OCI-LY1 (cell line): ENCODE measurements around the gene USP15.
"Not testable (repeated sequence)": the region's sequence is repeated elsewhere in the genome, so short reads cannot be mapped to it uniquely, and the experiment has no call there.

Source experiments
- H2AFZ ChIP-seq: fragments of 200-600 bp; sonication (generic), shearing (Covaris generic); 2 replicates; pipeline ENCODE4 v1.6.0; 2014; ENCODE audit warnings: antibody characterized with exemption, mild to moderate bottlenecking, low read length
- H3F3A ChIP-seq: fragments of 200-600 bp; sonication (generic), shearing (Covaris generic); 2 replicates; pipeline ENCODE4 v1.6.0; 2014; ENCODE audit warnings: mild to moderate bottlenecking, antibody characterized with exemption, low read length, moderate library complexity; ENCODE audit not compliant: insufficient read depth
- H3K27ac ChIP-seq: fragments of 200-600 bp; sonication (generic); 2 replicates; pipeline ENCODE4 v1.5.1; 2014; ENCODE audit warnings: low read length, mixed run types, mild to moderate bottlenecking, low read depth; ENCODE audit not compliant: poor library complexity, severe bottlenecking
- H3K27me3 ChIP-seq: fragments of 200-600 bp; sonication (generic); 2 replicates; pipeline ENCODE4 v1.6.0; 2014; ENCODE audit warnings: antibody characterized with exemption, mild to moderate bottlenecking, low read length, moderate library complexity; ENCODE audit not compliant: insufficient read depth
- H3K36me3 ChIP-seq: fragments of 200-600 bp; sonication (generic); 2 replicates; pipeline ENCODE4 v1.6.1; 2014; ENCODE audit warnings: mild to moderate bottlenecking, antibody characterized with exemption, low read length, moderate library complexity, mixed read lengths; ENCODE audit not compliant: insufficient read depth
- H3K4me1 ChIP-seq: fragments of 200-600 bp; sonication (generic); 2 replicates; pipeline ENCODE4 v1.5.1; 2014; ENCODE audit warnings: mild to moderate bottlenecking, low read length, moderate library complexity; ENCODE audit not compliant: insufficient read depth, severe bottlenecking
- H3K4me2 ChIP-seq: fragments of 200-600 bp; sonication (generic), shearing (Covaris generic); 2 replicates; pipeline ENCODE4 v1.6.1; 2014; ENCODE audit warnings: low read length
- H3K4me3 ChIP-seq: fragments of 200-600 bp; sonication (generic); 2 replicates; pipeline ENCODE4 v1.5.1; 2014; ENCODE audit warnings: low read length, low read depth, mild to moderate bottlenecking, mixed read lengths; ENCODE audit not compliant: poor library complexity, severe bottlenecking
- H3K79me2 ChIP-seq: fragments of 200-600 bp; shearing (Covaris generic); 2 replicates; pipeline ENCODE4 v1.6.1; 2016; ENCODE audit warnings: mixed run types, low read length, mixed read lengths; ENCODE audit not compliant: insufficient read depth
- H3K9ac ChIP-seq: fragments of 200-600 bp; sonication (generic), shearing (Covaris generic); 2 replicates; pipeline ENCODE4 v1.6.1; 2014; ENCODE audit warnings: mild to moderate bottlenecking, low read length, mixed read lengths
- H3K9me2 ChIP-seq: fragments of 200-600 bp; sonication (generic), shearing (Covaris generic); 2 replicates; pipeline ENCODE4 v1.6.1; 2014; ENCODE audit warnings: low read depth, mild to moderate bottlenecking, low read length, mixed read lengths
- H3K9me3 ChIP-seq: fragments of 200-600 bp; shearing (Covaris generic); 2 replicates; pipeline ENCODE4 v1.6.1; 2014; ENCODE audit warnings: low read length, mixed read lengths
- H4K20me1 ChIP-seq: fragments of 200-600 bp; sonication (generic), shearing (Covaris generic); 2 replicates; pipeline ENCODE4 v1.6.0; 2016; ENCODE audit warnings: mild to moderate bottlenecking, low read length; ENCODE audit not compliant: insufficient read depth
- CTCF ChIP-seq: fragments of 200-600 bp; sonication (generic), shearing (Covaris generic); IDR thresholded peaks from 2 replicates; pipeline ENCODE4 v1.5.1; 2017; ENCODE audit warnings: mild to moderate bottlenecking, antibody characterized with exemption, low read length, moderate library complexity, mixed read lengths
- EZH2 ChIP-seq: fragments of 200-600 bp; sonication (generic), shearing (Covaris generic); IDR thresholded peaks from 2 replicates; pipeline ENCODE4 v1.8.0; 2017; ENCODE audit warnings: borderline replicate concordance, mixed run types, mild to moderate bottlenecking, antibody characterized with exemption, low read length, moderate library complexity, mixed read lengths

Gene USP15

GRCh38 chr12:62363506-62363905 is 103.3 kb downstream of the USP15 start:
- Histone ChIP-seq H3K9ac (no peak overlapping the region), H3K4me2 (no peak overlapping the region), H3K9me2 (no peaks in the 10 kb centered on the region), H3K36me3 (peaks cover 20% of the 10 kb centered on the region; the same call in 1 of the 2 replicates), H3K4me3 (no peak overlapping the region), H3K27ac (no peak overlapping the region), H3K4me1 (no peaks in the 10 kb centered on the region), H3F3A (no peaks in the 10 kb centered on the region), H3K27me3 (no peaks in the 10 kb centered on the region), H2AFZ (no peak overlapping the region), H3K9me3 (no peaks in the 10 kb centered on the region), H3K79me2 (no peaks in the 10 kb centered on the region), H4K20me1 (no peaks in the 10 kb centered on the region)
- no peak for TF ChIP-seq CTCF

GRCh38 chr12:62364697-62365096 is 104.5 kb downstream of the USP15 start:
- not testable (repeated sequence) for H3K79me2 ChIP-seq, H4K20me1 ChIP-seq
- H3K36me3 ChIP-seq: peaks cover 20% of the 10 kb centered on the region; the same call in 1 of the 2 replicates

GRCh38 chr12:62365846-62366245 is 105.6 kb downstream of the USP15 start:
- H3K4me2 ChIP-seq, H3F3A ChIP-seq, H3K4me1 ChIP-seq, H4K20me1 ChIP-seq, H3K4me3 ChIP-seq, H3K27ac ChIP-seq, H3K79me2 ChIP-seq, H3K9me3 ChIP-seq, H2AFZ ChIP-seq, H3K9me2 ChIP-seq, H3K27me3 ChIP-seq, H3K9ac ChIP-seq: not testable (repeated sequence)
- H3K36me3 ChIP-seq: peaks cover 17% of the 10 kb centered on the region; the same call in 1 of the 2 replicates

More at GRCh38 chr12:62364697-62365096, 104.5 kb downstream of the USP15 start:
- not testable (repeated sequence) for H3K4me2 ChIP-seq, H3F3A ChIP-seq, H3K4me3 ChIP-seq, H3K27ac ChIP-seq, H2AFZ ChIP-seq, H3K4me1 ChIP-seq, H3K9ac ChIP-seq, H3K9me3 ChIP-seq, H3K9me2 ChIP-seq, H3K27me3 ChIP-seq

- H2AFZ ChIP-seq, H3K27me3 ChIP-seq, H3K27ac ChIP-seq, H3K4me2 ChIP-seq, H3K4me3 ChIP-seq, H3K4me1 ChIP-seq, H3K9me3 ChIP-seq, H3K9me2 ChIP-seq, H3K9ac ChIP-seq, H4K20me1 ChIP-seq, H3K79me2 ChIP-seq, H3F3A ChIP-seq: not testable (repeated sequence)
- peaks cover 11% of the 10 kb centered on the region; the same call in 1 of the 2 replicates for H3K36me3 ChIP-seq
Observed at GRCh38 chr12:62368430-62369223, 108.4 kb downstream of the USP15 start.

- Histone ChIP-seq H3K27me3 (no peaks in the 10 kb centered on the region), H3F3A (no peaks in the 10 kb centered on the region), H3K27ac (no peak overlapping the region), H3K9ac (no peak overlapping the region), H3K9me3 (no peaks in the 10 kb centered on the region), H3K4me1 (no peaks in the 10 kb centered on the region), H3K79me2 (no peaks in the 10 kb centered on the region), H3K9me2 (no peaks in the 10 kb centered on the region), H3K4me2 (no peak overlapping the region), H3K4me3 (no peak overlapping the region), H4K20me1 (no peaks in the 10 kb centered on the region), H2AFZ (no peak overlapping the region), H3K36me3 (no peaks in the 10 kb centered on the region)
- TF ChIP-seq CTCF (no peak), EZH2 (no peak)
Observed at GRCh38 chr12:62370189-62370588, 110.0 kb downstream of the USP15 start.
